Liver (tissue), 2 donors: Measurements from ENCODE around the gene EIF4H.

Experiments used
- CTCF ChIP-seq: fragments of 150-350 bp; IDR thresholded peaks from 2 replicates; pipeline ENCODE4 v1.5.1; 2017; ENCODE audit warnings: improper control_type of control experiment, low read depth, low read length; ENCODE audit not compliant: missing input control
- YY1 ChIP-seq: IDR thresholded peaks from 2 replicates; pipeline ENCODE4 v1.6.1; 2016; ENCODE audit warnings: antibody characterized with exemption, mild to moderate bottlenecking
- donor health status: healthy.

DNA sequence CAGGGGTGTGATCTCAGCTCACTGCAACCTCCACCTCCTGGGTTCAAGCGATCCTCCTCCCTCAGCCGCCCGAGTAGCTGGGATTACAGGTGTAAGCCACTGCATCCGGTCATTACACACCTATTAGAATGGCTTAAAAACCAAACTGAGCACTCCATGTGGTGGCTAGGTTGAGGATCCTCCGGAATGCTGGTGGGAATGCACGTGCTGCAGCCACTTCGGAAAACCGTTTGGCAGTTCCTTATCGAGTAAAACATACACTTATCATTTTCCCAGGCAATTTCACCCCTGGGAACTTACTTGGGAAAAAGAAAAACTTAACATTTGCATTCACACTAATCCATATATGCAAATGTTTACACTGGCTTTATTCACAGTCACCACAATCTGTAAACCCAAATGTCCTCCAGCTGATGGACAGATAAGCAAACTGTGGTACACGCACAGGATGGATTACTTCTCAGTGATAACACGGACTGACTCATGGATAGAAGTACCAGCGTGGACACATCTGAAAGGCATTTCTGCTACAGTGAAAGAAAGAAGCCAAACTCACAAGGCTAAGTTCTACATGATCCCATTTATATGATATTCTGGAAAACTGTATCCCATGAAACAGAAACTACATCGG, 59.6 kb downstream of the EIF4H start:
- no peak for TF ChIP-seq YY1
- TF ChIP-seq CTCF, result no peak
